ENCODE data around the gene TAT.
"Not testable (repeated sequence)": the region's sequence is repeated elsewhere in the genome, so short reads cannot be mapped to it uniquely, and the experiment has no call there.

The TAT gene

DNA sequence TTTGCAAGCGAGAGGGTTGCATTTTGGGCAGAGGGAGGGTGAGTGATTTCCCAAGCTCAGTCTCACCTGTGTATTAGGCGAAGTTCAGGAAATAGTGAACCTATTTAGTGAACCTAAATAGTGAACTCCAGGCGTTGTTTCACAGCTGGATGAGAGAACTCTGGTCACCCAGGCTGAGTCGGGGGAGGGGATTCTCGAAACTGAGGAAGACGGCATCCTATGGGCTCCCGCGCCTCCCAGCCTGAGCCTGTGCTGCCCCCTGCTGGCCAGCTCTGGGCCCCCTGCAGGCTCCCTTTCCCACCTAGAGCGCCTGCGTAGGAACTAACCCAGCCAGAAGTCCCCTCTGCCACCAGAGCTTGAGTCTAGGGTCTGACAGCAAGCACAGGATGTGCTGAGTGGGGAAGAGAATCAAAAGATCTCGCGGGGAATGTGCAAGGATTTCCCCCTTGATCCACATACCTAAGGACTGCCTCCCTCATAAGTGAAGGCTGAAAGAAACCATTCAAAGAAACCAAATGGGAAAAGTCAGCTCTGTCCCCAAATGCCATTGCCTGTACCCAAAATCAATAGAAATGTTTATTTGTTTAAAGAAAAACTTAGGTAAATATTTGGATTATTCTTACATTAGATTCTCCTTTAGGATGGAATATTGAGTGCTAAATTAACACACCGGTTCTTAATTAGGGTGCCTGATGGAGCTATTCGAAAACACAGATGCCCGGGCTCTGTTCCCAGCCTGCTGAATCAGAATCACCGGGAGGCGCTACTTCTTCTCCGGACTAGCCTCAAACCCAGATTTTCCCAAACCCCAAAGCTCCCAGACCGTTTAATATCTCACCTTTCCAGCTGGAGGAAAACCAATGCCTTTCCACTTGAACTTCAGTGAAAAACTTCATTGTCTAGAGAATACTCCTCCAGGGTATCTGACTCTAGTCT lies 34.3 kb upstream of the TAT start:
- DNase-seq (ENCODE audit: low read depth in 2 of 2) = peak; percentile 59 to 71
- H3K4me3 ChIP-seq (replicated peaks in 1 of 2; ENCODE audit: low read depth in 2 of 2, low read length in 2 of 2) = no peak overlapping the region
- TF ChIP-seq, protein P1, sequence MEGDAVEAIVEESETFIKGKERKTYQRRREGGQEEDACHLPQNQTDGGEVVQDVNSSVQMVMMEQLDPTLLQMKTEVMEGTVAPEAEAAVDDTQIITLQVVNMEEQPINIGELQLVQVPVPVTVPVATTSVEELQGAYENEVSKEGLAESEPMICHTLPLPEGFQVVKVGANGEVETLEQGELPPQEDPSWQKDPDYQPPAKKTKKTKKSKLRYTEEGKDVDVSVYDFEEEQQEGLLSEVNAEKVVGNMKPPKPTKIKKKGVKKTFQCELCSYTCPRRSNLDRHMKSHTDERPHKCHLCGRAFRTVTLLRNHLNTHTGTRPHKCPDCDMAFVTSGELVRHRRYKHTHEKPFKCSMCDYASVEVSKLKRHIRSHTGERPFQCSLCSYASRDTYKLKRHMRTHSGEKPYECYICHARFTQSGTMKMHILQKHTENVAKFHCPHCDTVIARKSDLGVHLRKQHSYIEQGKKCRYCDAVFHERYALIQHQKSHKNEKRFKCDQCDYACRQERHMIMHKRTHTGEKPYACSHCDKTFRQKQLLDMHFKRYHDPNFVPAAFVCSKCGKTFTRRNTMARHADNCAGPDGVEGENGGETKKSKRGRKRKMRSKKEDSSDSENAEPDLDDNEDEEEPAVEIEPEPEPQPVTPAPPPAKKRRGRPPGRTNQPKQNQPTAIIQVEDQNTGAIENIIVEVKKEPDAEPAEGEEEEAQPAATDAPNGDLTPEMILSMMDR (IDR thresholded peaks at IDR 0.05; ENCODE audit: low read depth, low read length) = peak; percentile 99

DNA sequence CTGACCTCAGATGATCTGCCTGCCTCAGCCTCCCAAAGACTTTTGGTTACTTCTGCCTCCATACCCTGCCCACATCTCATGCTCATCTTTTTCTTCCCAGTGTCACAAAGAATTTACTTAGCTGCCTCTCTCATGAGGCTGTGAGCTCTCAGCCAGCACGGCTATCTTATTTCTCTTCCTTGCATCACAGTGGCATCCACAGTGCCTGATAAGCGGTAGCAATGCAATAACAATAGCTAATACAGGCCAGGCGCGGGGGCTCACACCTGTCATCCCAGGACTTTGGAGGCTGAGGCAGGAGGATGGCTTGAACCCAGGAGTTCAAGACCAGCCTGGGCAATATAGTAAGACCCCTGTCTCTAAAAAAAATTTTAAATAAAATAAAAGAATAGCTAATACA lies 33.6 kb upstream of the TAT start:
- TF ChIP-seq, protein P1 (IDR thresholded peaks at IDR 0.05; ENCODE audit: low read depth, low read length) = no peak
- no peak for DNase-seq (ENCODE audit: low read depth in 2 of 2)
- no peak overlapping the region for H3K4me3 ChIP-seq (replicated peaks in 1 of 2; ENCODE audit: low read depth in 2 of 2, low read length in 2 of 2)

GRCh38 chr16:71609066-71609465 lies 32.2 kb upstream of the TAT start:
- no peak for DNase-seq (ENCODE audit: low read depth in 2 of 2)
- H3K4me3 ChIP-seq (replicated peaks in 1 of 2; ENCODE audit: low read depth in 2 of 2, low read length in 2 of 2) = no peak overlapping the region
- TF ChIP-seq, protein P1 (IDR thresholded peaks at IDR 0.05; ENCODE audit: low read depth, low read length) = no peak

- TF ChIP-seq, protein P1 (IDR thresholded peaks at IDR 0.05; ENCODE audit: low read depth, low read length) = no peak
- no peak overlapping the region for H3K4me3 ChIP-seq (replicated peaks in 1 of 2; ENCODE audit: low read depth in 2 of 2, low read length in 2 of 2)
- no peak for DNase-seq (ENCODE audit: low read depth in 2 of 2)
Measured at GRCh38 chr16:71600822-71601221, 23.9 kb upstream of the TAT start.

- DNase-seq (ENCODE audit: low read depth in 2 of 2) = not testable (repeated sequence)
Measured at GRCh38 chr16:71598426-71598825, 21.5 kb upstream of the TAT start.

DNA sequence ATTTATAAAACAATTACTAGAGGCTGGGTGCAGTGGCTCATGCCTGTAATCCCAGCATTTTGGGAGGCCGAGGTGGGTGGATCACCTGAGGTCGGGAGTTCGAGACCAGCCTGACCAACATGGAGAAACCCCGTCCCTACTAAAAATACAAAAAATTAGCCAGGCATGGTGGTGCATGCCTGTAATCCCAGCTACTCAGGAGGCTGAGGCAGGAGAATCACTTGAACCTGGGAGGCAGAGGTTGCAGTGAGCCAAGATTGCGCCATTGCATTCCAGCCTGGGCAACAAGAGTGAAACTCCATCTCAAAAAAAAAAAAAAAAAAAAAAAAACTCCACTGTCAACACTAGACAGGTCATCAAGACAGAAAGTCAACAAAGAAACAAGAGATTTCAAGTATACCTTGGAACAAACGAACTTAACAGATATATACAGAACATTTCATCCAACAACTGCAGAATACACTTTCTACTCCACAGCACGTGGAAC lies 18.5 kb upstream of the TAT start:
- H3K4me3 ChIP-seq (replicated peaks in 1 of 2; ENCODE audit: low read depth in 2 of 2, low read length in 2 of 2); DNase-seq (ENCODE audit: low read depth in 2 of 2): not testable (repeated sequence)

More at GRCh38 chr16:71598426-71598825, 21.5 kb upstream of the TAT start:
- H3K4me3 ChIP-seq (replicated peaks in 1 of 2; ENCODE audit: low read depth in 2 of 2, low read length in 2 of 2) = not testable (repeated sequence)

DNA sequence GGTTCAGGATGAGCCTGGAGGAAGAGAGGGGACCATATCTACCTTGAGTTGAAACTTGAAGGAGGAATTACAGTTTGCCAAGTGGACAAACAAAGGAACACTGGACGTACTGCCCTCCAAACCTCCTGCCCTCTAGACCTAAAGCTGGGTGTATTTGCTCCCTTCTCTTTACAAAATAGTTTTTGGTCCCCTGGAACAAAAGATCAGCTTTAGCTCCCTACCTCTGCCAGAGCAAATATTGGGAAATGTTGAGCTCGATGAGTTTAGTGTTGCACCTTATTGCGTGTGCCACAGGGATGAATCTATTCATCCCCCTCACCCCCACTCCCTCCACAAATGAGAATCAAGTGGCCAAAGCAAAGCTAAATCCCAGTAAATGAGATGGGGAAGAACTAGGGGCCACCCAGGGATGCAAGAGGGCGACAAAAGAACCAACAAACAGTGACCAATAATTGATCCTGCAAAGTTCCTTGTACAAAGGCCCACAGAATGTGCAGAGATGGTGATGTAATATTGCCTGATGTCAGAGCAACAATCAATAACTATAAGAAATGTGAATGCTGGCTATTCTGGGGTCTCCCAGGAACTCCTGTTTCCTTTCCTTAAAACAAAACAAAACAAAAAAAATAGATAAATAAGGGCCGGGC lies 17.2 kb upstream of the TAT start:
- DNase-seq (ENCODE audit: low read depth in 2 of 2) = no peak
- no peak overlapping the region for H3K4me3 ChIP-seq (replicated peaks in 1 of 2; ENCODE audit: low read depth in 2 of 2, low read length in 2 of 2)
- TF ChIP-seq, protein P1 (IDR thresholded peaks at IDR 0.05; ENCODE audit: low read depth, low read length) = no peak
